HG03432 (cell line): ENCODE measurements around the gene BNIPL.

Experiments
- ATAC-seq: cut with Tn5 transposase; IDR thresholded peaks from one replicate; pipeline ENCODE4 v1.9.1; 2021; ENCODE audit warnings: mild to moderate bottlenecking, moderate library complexity; ENCODE audit not compliant: unreplicated experiment

The BNIPL gene

GRCh38 chr1:151009674-151010345 is 26.6 kb upstream of the BNIPL start:
- ATAC-seq, result no peak

GRCh38 chr1:151010346-151010726 is 26.1 kb upstream of the BNIPL start:
- no peak for ATAC-seq

- ATAC-seq, result no peak
These were observed 25.1 kb upstream of the BNIPL start for GRCh38 chr1:151011154-151011850.

GRCh38 chr1:151012684-151013471 is 23.5 kb upstream of the BNIPL start:
- ATAC-seq, result no peak

- ATAC-seq, result no peak
These were observed 22.9 kb upstream of the BNIPL start for GRCh38 chr1:151013518-151013917.

- no peak for ATAC-seq
These were observed 11.7 kb upstream of the BNIPL start for GRCh38 chr1:151024540-151025146.

- no peak for ATAC-seq
These were observed 9.9 kb upstream of the BNIPL start for GRCh38 chr1:151026460-151026859.

GRCh38 chr1:151032164-151032563 is 4.2 kb upstream of the BNIPL start:
- ATAC-seq, result no peak

GRCh38 chr1:151035167-151035566 is 1.2 kb upstream of the BNIPL start:
- no peak for ATAC-seq

- ATAC-seq, result no peak
These were observed 646 bp downstream of the BNIPL start for GRCh38 chr1:151037032-151037431.

- ATAC-seq, result no peak
These were observed 3.1 kb downstream of the BNIPL start for GRCh38 chr1:151039521-151039920.

GRCh38 chr1:151043163-151043562 is 6.8 kb downstream of the BNIPL start:
- ATAC-seq, result no peak

- peak; percentile 61 for ATAC-seq
These were observed 11.2 kb downstream of the BNIPL start, which contains the start of gene C1orf56 for GRCh38 chr1:151047591-151047924. C1orf56 (plus strand) TSS chr1:151047751; CDS start chr1:151047848, 97 bp downstream.

GRCh38 chr1:151047925-151048644 is 11.7 kb downstream of the BNIPL start:
- peak; percentile 58 for ATAC-seq

GRCh38 chr1:151048645-151049032 is 12.3 kb downstream of the BNIPL start:
- no peak for ATAC-seq

GRCh38 chr1:151049458-151049857 is 13.1 kb downstream of the BNIPL start:
- no peak for ATAC-seq

GRCh38 chr1:151050051-151050688 is 13.8 kb downstream of the BNIPL start:
- ATAC-seq, result no peak

- ATAC-seq, result no peak
These were observed 15.1 kb downstream of the BNIPL start for GRCh38 chr1:151051356-151052009.

GRCh38 chr1:151054971-151055547 is 18.7 kb downstream of the BNIPL start:
- no peak for ATAC-seq
